C1 segment of cervical spinal cord (tissue), 14 donors: ENCODE measurements around the gene SEC31A.

Experiments used
- DNase-seq, 14 donors: peaks; one replicate each; lab custom pipeline; 2025; lab: John Stamatoyannopoulos, UW

SEC31A gene

GRCh38 chr4:82773057-82773456, 117.9 kb downstream of the SEC31A start:
- peak in 8 of 14 donors; percentile 25 to 77 (median 40) for DNase-seq

GRCh38 chr4:82770607-82771006, 120.3 kb downstream of the SEC31A start:
- DNase-seq, result peak in 11 of 14 donors; percentile 17 to 83 (median 62)
